Thyroid gland (tissue), 4 donors: Measurements from ENCODE around the gene MRPS24.

Experiments used
- POLR2A ChIP-seq, 2 donors: fragments of 450-650 bp; IDR thresholded peaks; one replicate each; pipeline ENCODE4 v1.6.1; 2017; ENCODE audit warnings: antibody characterized with exemption in 2 of 2, mild to moderate bottlenecking in 2 of 2, moderate library complexity in 1 of 2
- TF ChIP-seq, protein P1 (sequence below), 6 experiments: fragments of 200-600 bp in 3 of 6; fragments of 450-650 bp in 3 of 6; sonication (generic) in 3 of 6; IDR thresholded peaks; one replicate each; pipeline ENCODE4 v1.5.1; 2016 to 2019; ENCODE audit warnings: antibody characterized with exemption in 6 of 6, mild to moderate bottlenecking in 2 of 6, inconsistent platforms in 1 of 6, moderate library complexity in 1 of 6

DNA sequence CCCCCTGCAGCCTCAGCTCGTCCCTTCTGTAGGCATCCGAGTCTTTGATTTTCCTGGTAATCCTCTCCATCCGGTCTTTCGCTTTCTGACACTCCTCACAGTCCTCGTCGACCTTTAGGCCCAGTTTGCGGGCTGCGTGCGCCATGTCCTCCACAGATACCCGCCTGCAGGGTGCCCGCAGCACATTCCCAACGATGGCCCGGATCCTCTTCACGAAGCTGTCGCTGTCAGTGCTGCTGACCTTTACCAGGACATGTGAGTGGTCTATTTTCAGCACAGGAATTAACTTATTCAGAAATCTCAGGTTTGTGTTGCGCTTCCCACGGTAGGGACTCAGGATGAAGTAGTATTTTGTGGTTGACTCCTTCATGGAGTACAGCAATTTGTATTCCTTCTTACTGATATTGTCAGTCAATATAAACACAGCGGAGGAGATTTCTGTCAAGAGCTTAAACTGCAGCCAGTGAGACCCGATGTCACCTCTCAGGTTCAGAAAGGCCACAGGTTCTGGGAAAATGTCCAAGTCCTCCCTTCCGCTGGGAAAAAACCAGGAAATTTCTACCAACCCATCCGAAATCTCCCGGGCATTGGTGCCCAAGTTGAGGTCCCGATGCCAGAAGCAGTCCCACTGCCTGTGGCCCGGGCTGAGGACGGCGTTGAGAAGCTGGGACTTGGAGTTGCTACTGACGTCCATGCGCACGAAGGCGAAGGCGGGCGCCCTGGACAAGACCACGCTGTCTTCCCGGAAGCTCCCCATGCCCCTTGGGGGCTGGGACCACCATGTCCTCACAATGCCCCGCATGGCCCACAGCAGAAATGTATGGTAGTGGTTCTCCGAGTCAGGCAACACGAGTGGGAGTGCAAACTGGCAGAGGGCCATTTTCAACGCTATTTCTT lies 8.9 kb upstream of the MRPS24 start:
- TF ChIP-seq, protein P1, sequence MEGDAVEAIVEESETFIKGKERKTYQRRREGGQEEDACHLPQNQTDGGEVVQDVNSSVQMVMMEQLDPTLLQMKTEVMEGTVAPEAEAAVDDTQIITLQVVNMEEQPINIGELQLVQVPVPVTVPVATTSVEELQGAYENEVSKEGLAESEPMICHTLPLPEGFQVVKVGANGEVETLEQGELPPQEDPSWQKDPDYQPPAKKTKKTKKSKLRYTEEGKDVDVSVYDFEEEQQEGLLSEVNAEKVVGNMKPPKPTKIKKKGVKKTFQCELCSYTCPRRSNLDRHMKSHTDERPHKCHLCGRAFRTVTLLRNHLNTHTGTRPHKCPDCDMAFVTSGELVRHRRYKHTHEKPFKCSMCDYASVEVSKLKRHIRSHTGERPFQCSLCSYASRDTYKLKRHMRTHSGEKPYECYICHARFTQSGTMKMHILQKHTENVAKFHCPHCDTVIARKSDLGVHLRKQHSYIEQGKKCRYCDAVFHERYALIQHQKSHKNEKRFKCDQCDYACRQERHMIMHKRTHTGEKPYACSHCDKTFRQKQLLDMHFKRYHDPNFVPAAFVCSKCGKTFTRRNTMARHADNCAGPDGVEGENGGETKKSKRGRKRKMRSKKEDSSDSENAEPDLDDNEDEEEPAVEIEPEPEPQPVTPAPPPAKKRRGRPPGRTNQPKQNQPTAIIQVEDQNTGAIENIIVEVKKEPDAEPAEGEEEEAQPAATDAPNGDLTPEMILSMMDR (IDR thresholded peaks at IDR 0.05) = no peak
- TF ChIP-seq POLR2A (IDR thresholded peaks at IDR 0.05) = no peak
